AG04450 (cell line): ENCODE measurements around the gene RPL28. TPM values are rescaled to one million over a fixed set of nuclear protein-coding genes. Genes with fewer than 3 reads are reported as not detected.
"Not testable (repeated sequence)": the region's sequence is repeated elsewhere in the genome, so short reads cannot be mapped to it uniquely, and the experiment has no call there.

Experiments
- CTCF ChIA-PET: fragments of 300-600, 350-600 bp; formaldehyde crosslinking; extraction: SDS; loops from one replicate; lab custom pipeline; 2022; ENCODE audit warnings: antibody characterized with exemption, inconsistent platforms; lab: Charles Lee
- POLR2A ChIA-PET: fragments of 350-600 bp; formaldehyde crosslinking; extraction: SDS; loops from one replicate; lab custom pipeline; 2021; ENCODE audit warnings: antibody characterized with exemption, inconsistent platforms; lab: Yijun Ruan, JAX
- DNase-seq: peaks from one replicate; pipeline ENCODE4 v3.0.0-alpha.2; 2011; ENCODE audit warnings: low read depth, low spot score
- H3K27ac ChIP-seq: one replicate; pipeline ENCODE4 v1.5.1; 2012; ENCODE audit warnings: low read depth, low read length, control low read depth
- H3K27me3 ChIP-seq: one replicate; pipeline ENCODE4 v1.6.0; 2012; ENCODE audit warnings: low read length; ENCODE audit not compliant: control insufficient read depth, insufficient read depth
- H3K4me3 ChIP-seq: 2 replicates; pipeline ENCODE4 v1.5.1; 2011; ENCODE audit warnings: mild to moderate bottlenecking, low read depth, low read length, control low read depth
- H3K9me3 ChIP-seq: 2 replicates; pipeline ENCODE4 v1.5.1; 2012; ENCODE audit warnings: low read length; ENCODE audit not compliant: control insufficient read depth, insufficient read depth
- CTCF ChIP-seq: IDR thresholded peaks from 2 replicates; pipeline ENCODE4 v1.5.1; 2011; ENCODE audit warnings: low read depth, low read length, control low read depth, inconsistent platforms
- polyA plus RNA-seq: library from polyadenylated mRNA; depleted of rRNA; stranded (reverse); fragments of >200 nt; gene quantifications from 2 replicates; pipeline ENCODE4 v1.2.3, GENCODE V29; 2011

The RPL28 gene
- polyA plus RNA-seq, 1 experiment = 325 TPM

- no peak overlapping the region for H3K4me3 ChIP-seq
- H3K9me3 ChIP-seq = no peaks in the 10 kb centered on the region
- TF ChIP-seq CTCF = no peak
- no peaks in the 10 kb centered on the region for H3K27me3 ChIP-seq
- H3K27ac ChIP-seq = no peak overlapping the region
- DNase-seq = no peak
- ChIA-PET POLR2A (interaction anchor here (0.6 to 10.3 kb wide), 5 partner anchors 12 to 227 kb away, joined by 3 to 93 read pairs (median 7); partner anchors contain the start of gene UBE2S), CTCF (interaction anchor here (0.6 kb wide), 1 partner anchor 254 kb away, joined by 3 read pairs; no protein-coding TSS in a partner anchor)
Observed at GRCh38 chr19:55392820-55393761, 7.4 kb downstream of the RPL28 start.

GRCh38 chr19:55398200-55398925 is 12.6 kb downstream of the RPL28 start:
- H3K9me3 ChIP-seq = no peaks in the 10 kb centered on the region
- no peaks in the 10 kb centered on the region for H3K27me3 ChIP-seq
- ChIA-PET POLR2A (interaction anchor here (3.0 kb wide), 1 partner anchor 9 kb away, joined by 24 read pairs; the partner anchor contains the start of gene UBE2S), CTCF (no interaction called here)
- H3K4me3 ChIP-seq = no peak overlapping the region
- TF ChIP-seq CTCF = no peak
- no peak for DNase-seq
- H3K27ac ChIP-seq = no peak overlapping the region

- no peak for TF ChIP-seq CTCF
- Histone ChIP-seq H3K9me3 (no peaks in the 10 kb centered on the region), H3K27ac (peak overlapping the region; percentile 11), H3K27me3 (no peaks in the 10 kb centered on the region), H3K4me3 (no peak overlapping the region)
- ChIA-PET POLR2A (interaction anchor here (1.0 to 1.2 kb wide), 2 partner anchors 9 to 11 kb away, joined by 4 to 5 read pairs; no protein-coding TSS in a partner anchor), CTCF (interaction anchor here (0.6 to 1.0 kb wide), 3 partner anchors 67 to 259 kb away, joined by 3 read pairs; no protein-coding TSS in a partner anchor)
- no peak for DNase-seq
Observed at GRCh38 chr19:55400281-55401087, 14.8 kb downstream of the RPL28 start.

- H3K27ac ChIP-seq, H3K4me3 ChIP-seq, H3K27me3 ChIP-seq, H3K9me3 ChIP-seq, DNase-seq, POLR2A ChIA-PET: not testable (repeated sequence)
- CTCF ChIA-PET = interaction anchor here (0.6 to 0.7 kb wide), 2 partner anchors 66 to 260 kb away, joined by 3 read pairs; no protein-coding TSS in a partner anchor
Observed at GRCh38 chr19:55401390-55401789, 15.7 kb downstream of the RPL28 start.

GRCh38 chr19:55402509-55402908 is 16.8 kb downstream of the RPL28 start:
- Histone ChIP-seq H3K27me3 (no peaks in the 10 kb centered on the region), H3K4me3 (no peak overlapping the region), H3K27ac (no peak overlapping the region), H3K9me3 (no peaks in the 10 kb centered on the region)
- ChIA-PET CTCF (no interaction called here), POLR2A (no interaction called here)
- no peak for DNase-seq
- TF ChIP-seq CTCF = no peak
